ENCODE results near the gene SLCO3A1. TPM values are rescaled to one million over a fixed set of nuclear protein-coding genes. Genes with fewer than 3 reads are reported as not detected.

The SLCO3A1 gene
- total RNA-seq, 1 donor from 2014 or later = 56.8 TPM

DNA sequence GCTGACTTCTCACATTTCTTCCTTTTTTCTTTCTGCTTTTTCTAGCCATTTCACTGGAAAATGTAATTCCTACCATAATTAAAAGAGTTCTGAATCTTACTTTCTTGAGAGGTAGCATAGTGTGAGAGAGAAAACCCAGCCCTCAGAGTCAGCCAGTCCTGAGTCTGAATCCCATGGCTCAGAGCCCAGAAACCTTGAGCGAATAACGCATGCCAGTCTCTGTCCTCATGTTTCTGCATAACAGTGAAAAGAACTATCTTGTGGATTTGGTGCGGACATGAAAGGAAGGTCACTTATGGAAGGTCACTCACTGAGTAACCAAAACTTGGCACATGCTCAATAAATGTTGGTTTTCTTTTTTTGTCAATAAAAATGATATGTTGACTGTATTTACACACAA lies 29.3 kb upstream of the SLCO3A1 start:
- no peaks in the 10 kb centered on the region for H3K27me3 ChIP-seq (ENCODE audit: low read depth)
- intact Hi-C loops (cut with micrococcal nuclease) = no loop called here
- DNase-seq = peak; percentile 33

DNA sequence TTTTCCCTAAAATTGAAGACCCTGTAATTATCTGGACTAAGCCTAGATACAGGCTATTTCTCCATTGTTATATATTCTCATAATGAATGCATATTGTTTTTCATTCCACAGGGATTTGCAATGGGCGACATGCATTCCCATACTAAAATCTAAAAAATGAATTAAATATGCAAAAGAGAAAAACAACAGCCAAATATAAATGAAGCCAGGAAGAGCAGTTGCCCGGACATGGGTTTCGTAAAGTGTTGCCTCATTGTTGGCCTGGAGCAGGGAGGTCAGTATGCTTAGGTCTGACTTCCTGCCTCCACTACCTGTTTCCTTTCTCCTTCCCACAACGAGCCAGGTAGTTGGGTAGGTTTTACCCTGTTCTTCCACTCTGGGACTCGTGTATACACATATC lies 27.1 kb upstream of the SLCO3A1 start:
- Histone ChIP-seq H3K27me3 (ENCODE audit: low read depth) (no peaks in the 10 kb centered on the region), H3K9me3 (replicated peaks) (no peaks in the 10 kb centered on the region), H3K36me3 (no peaks in the 10 kb centered on the region), H3K4me1 (peaks cover 17% of the 10 kb centered on the region), H3K27ac (replicated peaks) (no peak overlapping the region), H3K4me3 (no peak overlapping the region)
- no peak for DNase-seq
- TF ChIP-seq, protein P1, sequence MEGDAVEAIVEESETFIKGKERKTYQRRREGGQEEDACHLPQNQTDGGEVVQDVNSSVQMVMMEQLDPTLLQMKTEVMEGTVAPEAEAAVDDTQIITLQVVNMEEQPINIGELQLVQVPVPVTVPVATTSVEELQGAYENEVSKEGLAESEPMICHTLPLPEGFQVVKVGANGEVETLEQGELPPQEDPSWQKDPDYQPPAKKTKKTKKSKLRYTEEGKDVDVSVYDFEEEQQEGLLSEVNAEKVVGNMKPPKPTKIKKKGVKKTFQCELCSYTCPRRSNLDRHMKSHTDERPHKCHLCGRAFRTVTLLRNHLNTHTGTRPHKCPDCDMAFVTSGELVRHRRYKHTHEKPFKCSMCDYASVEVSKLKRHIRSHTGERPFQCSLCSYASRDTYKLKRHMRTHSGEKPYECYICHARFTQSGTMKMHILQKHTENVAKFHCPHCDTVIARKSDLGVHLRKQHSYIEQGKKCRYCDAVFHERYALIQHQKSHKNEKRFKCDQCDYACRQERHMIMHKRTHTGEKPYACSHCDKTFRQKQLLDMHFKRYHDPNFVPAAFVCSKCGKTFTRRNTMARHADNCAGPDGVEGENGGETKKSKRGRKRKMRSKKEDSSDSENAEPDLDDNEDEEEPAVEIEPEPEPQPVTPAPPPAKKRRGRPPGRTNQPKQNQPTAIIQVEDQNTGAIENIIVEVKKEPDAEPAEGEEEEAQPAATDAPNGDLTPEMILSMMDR (IDR thresholded peaks at IDR 0.05; ENCODE audit: borderline replicate concordance) = no peak
- intact Hi-C loops (cut with micrococcal nuclease) = no loop called here

More for the DNA sequence above, 29.3 kb upstream of the SLCO3A1 start:
- TF ChIP-seq, protein P1 (IDR thresholded peaks at IDR 0.05; ENCODE audit: borderline replicate concordance) = no peak
- peaks cover 17% of the 10 kb centered on the region for H3K4me1 ChIP-seq
- H3K9me3 ChIP-seq (replicated peaks) = no peaks in the 10 kb centered on the region
- peak overlapping the region; percentile 86 for H3K27ac ChIP-seq (replicated peaks)
- H3K36me3 ChIP-seq = no peaks in the 10 kb centered on the region
- H3K4me3 ChIP-seq = no peak overlapping the region

DNA sequence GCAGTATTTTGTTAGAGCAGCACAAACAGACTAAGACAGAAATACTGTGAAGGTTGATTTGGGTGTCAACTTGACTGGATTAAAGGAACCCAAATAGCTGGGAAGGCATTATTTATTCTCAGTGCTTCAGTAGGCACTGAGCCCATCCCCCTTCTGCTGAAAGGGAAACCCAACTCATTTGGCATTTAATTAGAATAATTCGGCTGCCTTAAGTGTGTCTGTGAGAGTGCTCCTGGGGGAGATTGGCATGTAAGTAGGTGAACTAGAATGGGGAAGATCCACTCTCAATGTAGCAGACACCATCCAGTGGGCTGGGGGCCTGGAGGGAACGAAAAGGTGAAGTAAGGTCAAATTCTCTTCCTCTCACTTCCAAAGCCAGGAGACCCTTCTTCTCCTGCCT lies 20.5 kb upstream of the SLCO3A1 start:
- Histone ChIP-seq H3K4me1 (peaks cover 4% of the 10 kb centered on the region), H3K27ac (replicated peaks) (no peak overlapping the region), H3K36me3 (no peaks in the 10 kb centered on the region), H3K4me3 (no peak overlapping the region), H3K9me3 (replicated peaks) (no peaks in the 10 kb centered on the region), H3K27me3 (ENCODE audit: low read depth) (no peaks in the 10 kb centered on the region)
- TF ChIP-seq, protein P1 (IDR thresholded peaks at IDR 0.05; ENCODE audit: borderline replicate concordance) = no peak
- intact Hi-C loops (cut with micrococcal nuclease) = no loop called here
- no peak for DNase-seq

DNA sequence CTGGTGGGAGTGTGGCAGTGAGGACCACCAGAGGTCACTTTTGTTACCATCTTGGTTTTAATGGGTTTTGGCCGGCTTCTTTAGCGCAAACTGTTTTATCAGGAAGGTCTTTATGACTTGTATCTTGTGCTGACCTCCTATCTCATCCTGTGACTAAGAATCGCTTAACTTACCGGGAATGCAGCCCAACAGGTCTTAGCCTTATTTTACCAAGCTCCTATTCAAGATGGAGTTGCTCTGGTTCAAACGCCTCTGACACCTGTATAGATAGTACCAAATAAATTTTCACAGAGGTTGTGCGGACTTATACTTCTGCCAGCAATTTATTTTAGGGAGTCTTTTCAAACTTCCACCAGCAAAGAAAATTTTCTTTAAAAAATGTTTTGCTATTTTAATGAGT lies 13.6 kb upstream of the SLCO3A1 start:
- Histone ChIP-seq H3K27ac (replicated peaks) (no peak overlapping the region), H3K9me3 (replicated peaks) (peaks cover 6% of the 10 kb centered on the region), H3K36me3 (no peaks in the 10 kb centered on the region), H3K4me3 (no peak overlapping the region), H3K27me3 (ENCODE audit: low read depth) (no peaks in the 10 kb centered on the region), H3K4me1 (no peaks in the 10 kb centered on the region)
- TF ChIP-seq, protein P1 (IDR thresholded peaks at IDR 0.05; ENCODE audit: borderline replicate concordance) = no peak
- DNase-seq = no peak
- intact Hi-C loops (cut with micrococcal nuclease) = loop anchor here (10.0 kb wide), 1 partner anchor 135 kb away; no protein-coding TSS in a partner anchor

DNA sequence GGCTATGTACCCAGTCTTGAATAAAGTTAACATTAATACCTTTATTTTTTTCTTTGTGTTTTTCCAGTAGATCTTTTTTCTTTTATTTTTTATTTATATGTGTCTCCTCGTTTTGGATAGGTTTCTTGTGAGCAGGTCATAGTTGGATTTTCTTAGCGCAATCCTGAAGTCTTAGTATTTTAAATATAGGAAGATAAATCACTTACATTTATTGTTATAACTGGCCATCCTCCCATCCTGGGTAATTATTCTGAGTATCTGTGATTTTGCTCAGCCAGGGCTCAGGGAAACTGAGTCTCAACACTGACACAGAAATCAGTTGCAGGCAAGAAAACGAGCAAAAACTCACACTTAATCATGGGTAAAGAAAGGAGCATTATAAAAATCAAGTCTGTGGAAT lies 11.6 kb upstream of the SLCO3A1 start:
- Histone ChIP-seq H3K36me3 (no peaks in the 10 kb centered on the region), H3K4me3 (no peak overlapping the region), H3K27me3 (ENCODE audit: low read depth) (no peaks in the 10 kb centered on the region), H3K4me1 (no peaks in the 10 kb centered on the region), H3K27ac (replicated peaks) (no peak overlapping the region), H3K9me3 (replicated peaks) (peaks cover 6% of the 10 kb centered on the region)
- TF ChIP-seq, protein P1 (IDR thresholded peaks at IDR 0.05; ENCODE audit: borderline replicate concordance) = no peak
- intact Hi-C loops (cut with micrococcal nuclease) = loop anchor here (10.0 kb wide), 1 partner anchor 137 kb away; no protein-coding TSS in a partner anchor
- DNase-seq = no peak
